Heart left ventricle (tissue), 16 donors: Measurements from ENCODE around the gene MCCC2. TPM values are rescaled to one million over a fixed set of nuclear protein-coding genes. Genes with fewer than 3 reads are reported as not detected.
"Not testable (repeated sequence)": the region's sequence is repeated elsewhere in the genome, so short reads cannot be mapped to it uniquely, and the experiment has no call there.

Source experiments
- ATAC-seq, 4 donors: fragments of 200-7000 bp; cut with Tn5 transposase; one replicate each; pipeline ENCODE4 v1.9.1; 2020 to 2022; ENCODE audit warnings: moderate library complexity in 4 of 4, mild to moderate bottlenecking in 3 of 4, moderate number of reproducible peaks in 1 of 4
- DNase-seq, 5 donors: peaks; one replicate each; pipeline ENCODE4 v3.0.0-alpha.2; 2020
- H3K27ac ChIP-seq, 12 donors: fragments of 200-600 bp; sonication (generic) in 4 of 12; one replicate each; pipeline versions ENCODE4 v1.5.0 to v1.8.0; 2016 to 2022; ENCODE audit warnings: mild to moderate bottlenecking in 2 of 12
- H3K27me3 ChIP-seq, 9 donors: fragments of 200-600 bp; sonication (generic) in 2 of 9; one replicate each; pipeline versions ENCODE4 v1.5.1 to v1.8.0; 2016 to 2022; ENCODE audit warnings: mild to moderate bottlenecking in 3 of 9
- H3K36me3 ChIP-seq, 9 donors: fragments of 200-600 bp; sonication (generic) in 2 of 9; one replicate each; pipeline versions ENCODE4 v1.5.0 to v1.8.0; 2018 to 2022; ENCODE audit warnings: mild to moderate bottlenecking in 2 of 9
- H3K4me1 ChIP-seq, 12 donors: fragments of 200-600 bp; sonication (generic) in 4 of 12; one replicate each; pipeline versions ENCODE4 v1.5.0 to v1.8.0; 2016 to 2022; ENCODE audit warnings: mild to moderate bottlenecking in 3 of 12
- H3K4me3 ChIP-seq, 12 donors: fragments of 200-600 bp; sonication (generic) in 4 of 12; one replicate each; pipeline versions ENCODE4 v1.5.0 to v1.8.0; 2017 to 2022; ENCODE audit warnings: mild to moderate bottlenecking in 9 of 12, moderate library complexity in 4 of 12
- H3K9me3 ChIP-seq, 12 donors: fragments of 200-600 bp; sonication (generic) in 4 of 12; one replicate each; pipeline versions ENCODE4 v1.5.0 to v1.8.0; 2016 to 2022; ENCODE audit warnings: mild to moderate bottlenecking in 1 of 12
- CTCF ChIP-seq, 12 donors: fragments of 200-600 bp; sonication (generic) in 4 of 12; IDR thresholded peaks; one replicate each; pipeline versions ENCODE4 v1.5.0 to v1.8.0; 2018 to 2022; ENCODE audit warnings: antibody characterized with exemption in 12 of 12, mild to moderate bottlenecking in 5 of 12
- POLR2A ChIP-seq, 2 donors: fragments of 450-650 bp; IDR thresholded peaks; one replicate each; pipeline ENCODE4 v1.6.1; 2017; ENCODE audit warnings: antibody characterized with exemption in 2 of 2, mild to moderate bottlenecking in 2 of 2, moderate library complexity in 2 of 2
- WGBS, 4 donors: extraction: QIAGEN DNeasy Blood & Tissue Kit in 2 of 4; methylation state at CpG; one replicate each; pipeline versions ENCODE4 v1.1.5 to v1.1.7; 2013 to 2018; 5-methylcytosine and 5-hydroxymethylcytosine counted together
- intact Hi-C, 10 donors: fragments of 100-400 bp; cut with DNase I; formaldehyde crosslinking; loops; one replicate each; pipeline versions ENCODE4 v1.11.1 to v1.14.2; 2022
- polyA plus RNA-seq, 2 donors: library from polyadenylated mRNA; stranded (reverse); fragments of 200-250 nt; gene quantifications; one replicate each; pipeline ENCODE4 v1.2.3, GENCODE V29; 2013
- total RNA-seq, 9 donors: library from RNA; depleted of rRNA in 2 of 9; stranded (reverse); fragments of >200 nt in 2 of 9; fragmentation: NEBNext Ultra II Directional in 3 of 9; extraction: Animal tissue kit (Norgen Biotek cat#: 25700) in 3 of 9; gene quantifications; one replicate each; pipeline versions ENCODE4 v1.1.0 to v1.2.4, GENCODE V29; 2016 to 2023
- donor health status: ischemic (EF 13 %, LVEDD 7.1; RV severe dilation, severe dysfunction).
- donor health status: healthy with polysubstance abuse.
- donor health status: DM: no; HTN: yes; CAD: no.
- donor health status: DM: no; HTN: no; CAD: no.
- donor health status: ischemic (EF 25% LVEDD 6.9; RV normal size, moderate dysfunction).
- donor health status: ischemic (EF 25% LVEDD 5.7; RV mildly dilated, moderate dysfunction).
- donor health status: healthy.
- donor health status: DM: yes; HTN: yes; CAD: no.
- donor health status: ischemic (EF 35%, LVEDD 5.7; RV mildly dilated, moderate dysfunction).
- donor health status: nonischemic (EF 11% LVEDD 7.7; RV severe dilation, severe dysfunction).
- donor health status: DM: yes; HTN: yes; CAD: no.
- donor health status: PGD.
- donor health status: ischemic (EF 29% LVEDD 5.4; RV normal size, mild dysfunction).
- donor health status: nonischemic (EF 23%, LVEDD 6.1; RV moderate dilation, normal function).

The MCCC2 gene
- total and polyA plus RNA-seq, 11 donors, result 74.3 to 153 (median 97.5) TPM

GRCh38 chr5:71563161-71563560 is 24.0 kb upstream of the MCCC2 start:
- peaks cover 0 to 100% (median 88%) of the 10 kb centered on the region in 9 donors for H3K36me3 ChIP-seq
- ATAC-seq (no peak), DNase-seq (no peak)
- H3K27ac ChIP-seq, result no peak overlapping the region
- no peaks in the 10 kb centered on the region for H3K4me1 ChIP-seq
- H3K4me3 ChIP-seq, result no peak overlapping the region
- WGBS, 4 donors, result 93 to 97% (median 96%) methylated on average over 4 of the region's 4 CpGs
- H3K27me3 ChIP-seq, result no peaks in the 10 kb centered on the region
- TF ChIP-seq POLR2A (IDR thresholded peaks at IDR 0.05), result no peak
- no peak for TF ChIP-seq CTCF (IDR thresholded peaks at IDR 0.05)
- intact Hi-C loops, result loop anchor here in 1 of 10 donors (10.0 kb wide), 1 partner anchor 48 kb away; no protein-coding TSS in a partner anchor
- H3K9me3 ChIP-seq, result no peaks in the 10 kb centered on the region

- no peaks in the 10 kb centered on the region for H3K9me3 ChIP-seq
- peaks cover 0 to 88% (median 77%) of the 10 kb centered on the region in 9 donors for H3K36me3 ChIP-seq
- ATAC-seq (no peak), DNase-seq (no peak)
- no peaks in the 10 kb centered on the region for H3K27me3 ChIP-seq
- no peak overlapping the region for H3K4me3 ChIP-seq
- no peaks in the 10 kb centered on the region for H3K4me1 ChIP-seq
- TF ChIP-seq CTCF (IDR thresholded peaks at IDR 0.05) (no peak), POLR2A (IDR thresholded peaks at IDR 0.05) (no peak)
- intact Hi-C loops, result loop anchor here in 1 of 10 donors (10.0 kb wide), 1 partner anchor 50 kb away; no protein-coding TSS in a partner anchor
- no peak overlapping the region for H3K27ac ChIP-seq
These were observed 22.2 kb upstream of the MCCC2 start for GRCh38 chr5:71564895-71565294.

GRCh38 chr5:71569748-71570509 is 17.2 kb upstream of the MCCC2 start:
- Histone ChIP-seq H3K27ac (no peak overlapping the region), H3K9me3 (no peaks in the 10 kb centered on the region), H3K27me3 (no peaks in the 10 kb centered on the region), H3K4me1 (peaks cover 0 to 8% (median 0%) of the 10 kb centered on the region in 12 donors), H3K4me3 (no peak overlapping the region), H3K36me3 (peaks cover 0 to 39% (median 29%) of the 10 kb centered on the region in 9 donors)
- intact Hi-C loops, result loop anchor here in 9 of 10 donors (5.0 to 10.0 kb wide), 2 partner anchors 55 to 187 kb away; no protein-coding TSS in a partner anchor
- ATAC-seq (no peak), DNase-seq (no peak)
- TF ChIP-seq CTCF (IDR thresholded peaks at IDR 0.05) (no peak), POLR2A (IDR thresholded peaks at IDR 0.05) (no peak)
- WGBS, 4 donors, result 81 to 94% (median 94%) methylated on average over 5 of the region's 5 CpGs

- intact Hi-C loops, result loop anchor here (2.0 to 5.0 kb wide), 2 partner anchors 185 to 187 kb away; no protein-coding TSS in a partner anchor
- H3K27ac ChIP-seq, DNase-seq, ATAC-seq, H3K27me3 ChIP-seq, H3K4me1 ChIP-seq, H3K4me3 ChIP-seq, H3K9me3 ChIP-seq: not testable (repeated sequence)
- peaks cover 0 to 21% (median 15%) of the 10 kb centered on the region in 9 donors for H3K36me3 ChIP-seq
- WGBS, 4 donors, result 87 to 96% (median 89%) methylated on average over 4 to 7 of the region's 7 CpGs
These were observed 15.3 kb upstream of the MCCC2 start for GRCh38 chr5:71571811-71572210.
